ENCODE data around the gene GAS2L1. TPM values are rescaled to one million over a fixed set of nuclear protein-coding genes. Genes with fewer than 3 reads are reported as not detected.

Gene GAS2L1
- 0.21 TPM for polyA plus RNA-seq (2012; ENCODE audit: low read depth, missing spikeins)

DNA sequence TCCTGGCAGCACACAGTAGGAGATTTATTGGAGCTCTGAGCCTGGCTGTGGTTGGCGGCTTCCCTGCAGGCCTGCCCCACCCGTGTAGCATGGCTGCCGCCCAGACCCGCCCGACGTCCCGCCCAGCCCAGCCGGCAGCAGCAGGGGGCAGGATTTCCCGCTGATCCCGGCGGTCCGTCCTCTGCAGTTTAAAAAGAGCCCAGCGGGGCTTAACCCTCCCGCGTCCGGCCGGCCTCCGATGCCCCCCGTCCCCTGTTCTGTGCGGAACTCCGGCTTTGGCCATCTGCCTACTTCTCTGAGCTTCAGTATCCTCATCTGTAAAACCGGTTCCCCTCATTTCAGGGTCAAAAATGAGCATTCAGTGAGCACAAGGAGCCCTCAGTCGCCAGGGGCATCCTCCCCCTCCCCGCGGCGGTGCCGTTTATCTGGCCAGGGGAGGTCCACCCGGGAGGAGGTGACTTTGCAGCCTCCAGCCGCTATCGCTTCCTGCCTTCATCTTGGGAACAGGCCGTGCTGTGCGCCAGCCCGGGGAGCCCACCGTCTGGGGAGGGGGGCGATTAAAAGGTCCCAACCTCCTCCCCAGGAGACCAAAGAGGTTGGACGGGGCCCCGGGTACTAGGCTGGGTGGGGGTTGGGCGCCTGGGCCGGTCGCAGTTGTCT is at the start of gene GAS2L1:
Gene GAS2L1 (plus strand): TSS at position 476 of the 660 bp plus-strand sequence. CDS start 1,456 bp downstream, outside the sequence.
- TF ChIP-seq POLR2AphosphoS5 (IDR thresholded peaks at IDR 0.05; ENCODE audit: low read depth, low read length) (no peak), SPI1 (IDR thresholded peaks at IDR 0.05; ENCODE audit: low read depth, low read length) (no peak), POU2F2 (IDR thresholded peaks at IDR 0.05; ENCODE audit: low read depth, low read length) (no peak), POLR2A (IDR thresholded peaks at IDR 0.05; ENCODE audit: low read depth, low read length) (no peak), PAX5 (IDR thresholded peaks at IDR 0.05; ENCODE audit: insufficient read depth, low read length, severe bottlenecking) (no peak), TAF1 (IDR thresholded peaks at IDR 0.05; ENCODE audit: low read depth, low read length) (no peak)
- DNase-seq (ENCODE audit: insufficient read length, low spot score), result peak; percentile 73
- peak; percentile 83 for FAIRE-seq

DNA sequence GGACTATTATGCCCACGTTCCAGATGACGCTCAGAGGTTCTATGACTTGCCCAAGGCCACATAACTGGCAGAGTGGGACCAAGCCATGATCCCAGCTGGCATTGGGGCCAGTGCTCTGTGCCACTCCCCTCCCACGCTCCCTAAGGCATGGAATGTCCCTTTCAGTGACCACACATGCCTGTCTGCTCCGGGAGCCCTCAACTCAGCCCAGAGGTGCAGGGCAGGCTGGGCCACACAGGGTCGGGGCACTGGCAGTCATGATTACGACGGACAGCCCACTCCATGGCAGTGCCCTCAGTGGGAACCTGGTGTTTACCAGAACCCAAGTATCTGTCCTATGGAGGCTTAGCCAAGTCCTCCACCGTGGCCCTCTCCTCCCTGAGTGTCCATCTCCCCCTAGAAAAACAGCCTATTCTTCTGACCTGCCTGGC is 48.7 kb upstream of the GAS2L1 start:
- FAIRE-seq (no peak), DNase-seq (ENCODE audit: insufficient read length, low spot score) (no peak)
- TF ChIP-seq POU2F2 (IDR thresholded peaks at IDR 0.05; ENCODE audit: low read depth, low read length) (no peak), POLR2A (IDR thresholded peaks at IDR 0.05; ENCODE audit: low read depth, low read length) (0 out of 2 replicates have a peak, but pooled peaks have one; percentile 10)

DNA sequence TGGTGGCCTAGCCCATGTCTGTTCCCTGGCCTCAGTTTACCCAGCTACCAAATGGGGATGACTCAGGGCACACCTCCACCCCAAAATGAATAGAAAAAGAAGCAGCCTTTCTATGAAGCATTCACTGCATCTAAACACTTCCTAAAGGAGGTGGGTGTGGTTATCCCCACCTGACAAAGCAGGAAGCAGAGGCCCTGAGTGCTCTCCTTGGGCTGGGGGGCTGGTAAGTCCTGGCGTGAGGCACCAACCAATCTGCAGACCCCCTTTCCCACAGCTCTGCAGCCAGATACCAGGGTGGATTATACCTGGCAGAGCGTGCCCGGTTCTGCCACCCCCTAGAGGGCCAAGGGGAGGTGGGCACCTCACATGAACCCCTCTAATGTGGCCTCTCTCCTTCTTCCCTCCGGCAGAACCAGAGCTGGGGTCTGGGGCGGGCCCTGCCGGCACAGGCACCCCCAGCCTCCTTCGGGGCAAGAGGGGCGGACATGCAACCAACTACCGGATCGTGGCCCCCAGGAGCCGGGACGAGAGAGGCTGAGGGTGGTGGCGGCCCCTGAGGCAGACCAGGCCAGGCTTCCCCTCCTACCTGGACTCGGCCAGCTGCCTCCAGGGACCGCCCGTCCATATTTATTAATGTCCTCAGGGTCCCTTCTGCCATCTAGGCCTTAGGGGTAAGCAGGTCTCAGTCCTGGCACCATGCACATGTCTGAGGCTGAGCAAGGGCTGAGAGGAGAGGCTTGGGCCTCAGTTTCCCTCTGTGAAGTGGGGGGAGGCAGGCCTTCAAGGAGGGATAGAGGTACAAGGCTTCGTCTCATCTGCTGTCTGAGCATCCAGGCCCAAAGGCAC is 47.8 kb upstream of the GAS2L1 start:
- DNase-seq (ENCODE audit: insufficient read length, low spot score), result no peak
- TF ChIP-seq SPI1 (IDR thresholded peaks at IDR 0.05; ENCODE audit: low read depth, low read length) (no peak), TAF1 (IDR thresholded peaks at IDR 0.05; ENCODE audit: low read depth, low read length) (no peak), PAX5 (IDR thresholded peaks at IDR 0.05; ENCODE audit: insufficient read depth, low read length, severe bottlenecking) (no peak), POU2F2 (IDR thresholded peaks at IDR 0.05; ENCODE audit: low read depth, low read length) (no peak), POLR2A (IDR thresholded peaks at IDR 0.05; ENCODE audit: low read depth, low read length) (no peak; the same call in 1 of the 2 replicates), POLR2AphosphoS5 (IDR thresholded peaks at IDR 0.05; ENCODE audit: low read depth, low read length) (no peak)
- FAIRE-seq, result no peak

DNA sequence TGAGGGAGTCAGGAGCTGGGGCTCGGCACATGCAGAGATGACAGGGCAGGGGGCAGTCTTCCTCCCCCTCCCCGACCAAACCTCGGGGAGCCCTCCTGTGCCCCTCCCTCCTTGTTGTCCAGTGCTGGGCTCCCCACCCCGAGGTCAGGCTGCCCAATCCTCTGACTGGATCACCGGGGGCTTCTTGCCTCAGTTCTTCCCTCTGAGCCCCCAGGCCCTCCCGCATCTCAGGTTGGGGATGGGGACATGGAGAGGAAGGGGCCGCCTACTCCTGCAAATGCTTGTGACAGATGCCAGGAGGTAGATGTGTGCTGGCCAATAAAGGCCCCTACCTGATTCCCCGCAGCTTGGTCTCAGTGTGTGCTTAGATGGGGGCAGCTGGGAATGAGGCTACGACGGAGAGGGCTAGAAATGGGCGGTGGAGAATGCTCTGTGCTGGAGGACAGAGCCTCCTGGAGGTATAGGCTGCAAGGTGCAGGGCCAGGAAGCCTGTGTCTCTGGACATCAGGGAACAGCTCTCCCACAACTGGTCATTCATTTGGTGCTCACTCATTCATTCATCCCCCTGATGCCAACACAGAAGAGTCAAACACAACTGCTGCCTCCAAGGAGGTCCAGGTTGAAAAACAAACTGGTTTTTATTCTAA is 47.1 kb upstream of the GAS2L1 start:
- no peak for TF ChIP-seq TAF1 (IDR thresholded peaks at IDR 0.05; ENCODE audit: low read depth, low read length)
- TF ChIP-seq POLR2A (IDR thresholded peaks at IDR 0.05; ENCODE audit: low read depth, low read length), result no peak
- TF ChIP-seq POU2F2 (IDR thresholded peaks at IDR 0.05; ENCODE audit: low read depth, low read length), result no peak
- TF ChIP-seq SPI1 (IDR thresholded peaks at IDR 0.05; ENCODE audit: low read depth, low read length), result no peak
- TF ChIP-seq PAX5 (IDR thresholded peaks at IDR 0.05; ENCODE audit: insufficient read depth, low read length, severe bottlenecking), result no peak
- no peak for TF ChIP-seq POLR2AphosphoS5 (IDR thresholded peaks at IDR 0.05; ENCODE audit: low read depth, low read length)
- DNase-seq (ENCODE audit: insufficient read length, low spot score) (no peak), FAIRE-seq (no peak)

DNA sequence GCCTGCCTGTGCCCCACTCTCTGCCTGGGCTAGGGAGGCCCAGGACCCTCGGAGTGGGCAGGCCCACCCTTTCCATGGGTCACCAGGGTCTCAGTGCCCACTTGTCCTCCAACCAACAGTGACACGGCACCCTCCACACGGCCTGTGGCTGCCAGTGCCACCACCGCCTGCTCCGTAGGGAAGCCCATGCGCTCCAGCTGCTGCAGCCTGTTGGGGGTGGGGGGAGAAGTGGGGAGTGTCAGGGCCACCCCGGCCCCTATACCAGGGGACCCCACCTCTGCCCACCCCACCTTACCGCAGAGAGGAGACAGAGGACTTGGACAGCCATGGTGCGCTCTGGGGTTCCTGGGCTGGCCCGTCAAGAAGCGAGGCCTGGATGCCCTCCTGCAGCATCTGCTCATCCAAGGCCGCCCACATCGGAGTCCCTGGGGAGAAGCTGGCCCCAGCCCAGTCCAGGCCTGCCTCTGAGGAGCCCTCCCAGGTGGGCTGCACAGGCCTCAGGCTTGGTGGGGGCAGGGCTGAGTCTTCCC is 46.4 kb upstream of the GAS2L1 start:
- no peak for TF ChIP-seq TAF1 (IDR thresholded peaks at IDR 0.05; ENCODE audit: low read depth, low read length)
- no peak for TF ChIP-seq POLR2AphosphoS5 (IDR thresholded peaks at IDR 0.05; ENCODE audit: low read depth, low read length)
- TF ChIP-seq SPI1 (IDR thresholded peaks at IDR 0.05; ENCODE audit: low read depth, low read length), result no peak
- TF ChIP-seq PAX5 (IDR thresholded peaks at IDR 0.05; ENCODE audit: insufficient read depth, low read length, severe bottlenecking), result no peak
- no peak for TF ChIP-seq POLR2A (IDR thresholded peaks at IDR 0.05; ENCODE audit: low read depth, low read length)
- no peak for TF ChIP-seq POU2F2 (IDR thresholded peaks at IDR 0.05; ENCODE audit: low read depth, low read length)
- DNase-seq (ENCODE audit: insufficient read length, low spot score) (no peak), FAIRE-seq (no peak)

DNA sequence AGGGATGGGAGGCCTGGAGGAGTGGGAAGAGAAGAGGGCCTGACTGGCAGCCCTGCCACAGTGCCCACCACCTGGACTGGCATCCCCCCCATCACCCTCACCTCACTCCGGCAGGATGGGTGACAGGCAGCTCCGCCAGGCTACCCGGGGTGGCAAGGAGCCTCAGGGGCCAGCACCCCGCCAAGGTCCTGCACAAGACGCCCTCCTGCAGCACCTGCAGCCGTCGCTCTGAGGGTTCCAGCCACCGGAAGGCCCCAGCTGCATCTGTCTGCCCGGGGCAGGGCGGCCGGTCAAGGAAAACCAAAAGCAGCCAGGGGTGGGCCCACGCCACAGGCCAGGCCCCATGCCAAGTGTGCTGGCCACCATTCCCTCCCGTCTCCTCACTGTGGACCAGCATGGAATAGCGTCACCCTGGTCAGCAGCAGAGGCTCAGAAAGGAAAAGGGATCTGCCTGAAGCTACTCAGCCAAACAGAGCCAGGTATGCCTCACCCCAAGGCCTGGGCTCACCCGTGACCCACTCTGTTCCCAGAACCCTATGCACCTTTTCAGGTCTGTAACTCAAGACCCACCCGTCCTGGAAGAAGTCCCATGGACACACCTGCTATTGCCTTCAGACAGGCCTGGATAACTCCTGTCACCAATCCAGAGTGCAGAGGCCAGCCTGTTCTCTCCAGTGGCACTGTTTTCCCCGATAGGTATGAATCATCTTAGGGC is 45.7 kb upstream of the GAS2L1 start:
- no peak for DNase-seq (ENCODE audit: insufficient read length, low spot score)
- FAIRE-seq, result no peak

DNA sequence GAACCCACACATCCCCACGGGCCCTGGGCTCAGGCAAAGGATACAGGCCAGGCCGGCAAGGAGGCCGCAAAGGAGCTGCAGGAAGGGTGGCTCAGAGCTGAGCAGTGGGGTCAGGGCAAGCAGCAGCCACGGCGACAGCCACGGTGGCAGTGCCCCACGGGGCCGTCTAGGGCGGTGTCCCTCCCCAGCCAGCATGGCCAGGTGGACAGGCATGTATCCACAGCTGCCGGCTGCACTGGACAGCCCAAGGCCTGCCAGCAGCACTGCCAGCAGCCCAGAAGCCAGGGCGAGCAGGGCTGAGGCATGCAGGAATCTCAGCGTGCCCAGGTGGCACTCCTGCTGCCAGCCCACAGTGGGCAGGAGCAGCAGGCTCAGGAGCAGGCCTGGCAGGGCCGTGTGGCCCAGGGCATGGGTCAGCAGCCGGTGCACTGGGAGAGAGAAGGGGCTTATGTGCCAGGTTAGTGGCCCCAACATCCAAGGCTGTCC is 42.6 kb upstream of the GAS2L1 start:
- FAIRE-seq (no peak), DNase-seq (ENCODE audit: insufficient read length, low spot score) (no peak)
- TF ChIP-seq POLR2AphosphoS5 (IDR thresholded peaks at IDR 0.05; ENCODE audit: low read depth, low read length) (no peak), POLR2A (IDR thresholded peaks at IDR 0.05; ENCODE audit: low read depth, low read length) (no peak), POU2F2 (IDR thresholded peaks at IDR 0.05; ENCODE audit: low read depth, low read length) (no peak), TAF1 (IDR thresholded peaks at IDR 0.05; ENCODE audit: low read depth, low read length) (no peak), PAX5 (IDR thresholded peaks at IDR 0.05; ENCODE audit: insufficient read depth, low read length, severe bottlenecking) (no peak), SPI1 (IDR thresholded peaks at IDR 0.05; ENCODE audit: low read depth, low read length) (no peak)

More for the DNA sequence above, 45.7 kb upstream of the GAS2L1 start:
- TF ChIP-seq POLR2A (IDR thresholded peaks at IDR 0.05; ENCODE audit: low read depth, low read length) (no peak), POLR2AphosphoS5 (IDR thresholded peaks at IDR 0.05; ENCODE audit: low read depth, low read length) (peak; percentile 69), TAF1 (IDR thresholded peaks at IDR 0.05; ENCODE audit: low read depth, low read length) (no peak), PAX5 (IDR thresholded peaks at IDR 0.05; ENCODE audit: insufficient read depth, low read length, severe bottlenecking) (no peak)

DNA sequence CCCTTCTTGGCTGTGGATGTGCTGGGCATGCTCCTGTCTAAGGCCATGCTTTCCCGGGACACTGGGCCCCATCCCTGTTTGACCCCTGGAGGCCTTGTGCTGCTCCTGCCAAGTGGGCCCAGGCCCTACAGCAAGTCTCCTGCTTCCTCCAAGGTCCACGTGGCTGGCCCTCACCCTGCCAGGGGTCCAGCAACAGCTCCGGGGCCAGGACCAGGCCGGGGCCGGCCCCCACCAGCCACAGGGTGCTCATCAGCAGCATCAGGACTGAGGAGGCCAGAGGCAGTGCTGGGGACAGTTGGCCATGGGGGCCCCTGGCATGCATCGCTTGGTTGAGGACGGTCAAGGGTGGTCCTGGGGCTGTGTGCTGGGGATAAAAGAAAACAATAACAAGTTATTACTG is 41.1 kb upstream of the GAS2L1 start:
- DNase-seq (ENCODE audit: insufficient read length, low spot score) (no peak), FAIRE-seq (no peak)
- TF ChIP-seq SPI1 (IDR thresholded peaks at IDR 0.05; ENCODE audit: low read depth, low read length) (no peak), TAF1 (IDR thresholded peaks at IDR 0.05; ENCODE audit: low read depth, low read length) (no peak), PAX5 (IDR thresholded peaks at IDR 0.05; ENCODE audit: insufficient read depth, low read length, severe bottlenecking) (no peak), POLR2A (IDR thresholded peaks at IDR 0.05; ENCODE audit: low read depth, low read length) (no peak)

Measured in GM12891 (cell line).